Lower lobe of right lung (tissue), 2 donors: Measurements from ENCODE around the gene THSD7A. TPM values are rescaled to one million over a fixed set of nuclear protein-coding genes. Genes with fewer than 3 reads are reported as not detected.

ENCODE experiments used
- ATAC-seq, 2 donors: fragments of 200-7000 bp; cut with Tn5 transposase; one replicate each; pipeline ENCODE4 v1.9.1; 2020 to 2022; ENCODE audit warnings: mild to moderate bottlenecking in 2 of 2, moderate library complexity in 2 of 2
- DNase-seq: peaks from one replicate; pipeline ENCODE4 v3.0.0-alpha.2; 2020
- H3K27ac ChIP-seq: fragments of 200-600 bp; one replicate; pipeline ENCODE4 v1.8.0; 2022
- H3K27me3 ChIP-seq: fragments of 200-600 bp; one replicate; pipeline ENCODE4 v1.8.0; 2022; ENCODE audit warnings: low read depth
- H3K36me3 ChIP-seq: fragments of 200-600 bp; one replicate; pipeline ENCODE4 v1.8.0; 2022; ENCODE audit warnings: mild to moderate bottlenecking
- H3K4me1 ChIP-seq: fragments of 200-600 bp; one replicate; pipeline ENCODE4 v1.8.0; 2022
- H3K4me3 ChIP-seq: fragments of 200-600 bp; one replicate; pipeline ENCODE4 v1.8.0; 2022; ENCODE audit warnings: mild to moderate bottlenecking
- H3K9me3 ChIP-seq: fragments of 200-600 bp; one replicate; pipeline ENCODE4 v1.8.0; 2022
- intact Hi-C: fragments of 100-400 bp; cut with DNase I; formaldehyde crosslinking; loops from one replicate; pipeline ENCODE4 v1.11.0; 2022
- total RNA-seq: library from RNA; stranded (reverse); fragmentation: NEBNext Ultra II Directional; extraction: Animal tissue kit (Norgen Biotek cat#: 25700); gene quantifications from one replicate; pipeline ENCODE4 v1.2.1, GENCODE V29; 2021
- TF ChIP-seq, protein P1 (sequence below): fragments of 200-600 bp; IDR thresholded peaks from one replicate; pipeline ENCODE4 v1.8.0; 2022; ENCODE audit warnings: antibody characterized with exemption, mild to moderate bottlenecking
- donor health status: DM: no; HTN: yes; CAD: no; lungs with severe emphysema.

THSD7A gene
- total RNA-seq, 1 donor from 2014 or later, result 7.2 TPM

DNA sequence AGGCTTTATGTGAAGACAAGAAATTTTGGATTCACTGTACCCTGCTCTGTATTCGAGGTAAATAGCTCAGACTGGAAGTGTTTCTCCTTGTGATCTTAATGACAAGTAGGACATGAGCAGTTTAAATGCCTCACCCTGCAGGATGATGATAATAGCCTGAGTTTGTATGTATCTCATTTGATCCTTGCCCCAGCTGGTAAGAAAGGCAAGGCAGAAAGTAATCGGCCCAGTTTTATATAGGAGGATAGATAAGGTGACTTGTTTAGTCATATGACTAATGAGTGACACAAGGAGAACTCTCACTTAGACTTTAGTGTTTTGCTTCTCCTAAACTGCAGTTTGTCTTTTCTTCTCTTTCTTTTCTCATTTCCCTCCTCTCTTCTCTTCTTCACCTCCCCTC is 485.7 kb downstream of the THSD7A start:
- DNase-seq (no peak), ATAC-seq (no peak)
- Histone ChIP-seq H3K36me3 (no peaks in the 10 kb centered on the region), H3K9me3 (no peaks in the 10 kb centered on the region), H3K4me1 (peaks cover 3% of the 10 kb centered on the region), H3K4me3 (no peak overlapping the region), H3K27me3 (no peaks in the 10 kb centered on the region), H3K27ac (no peak overlapping the region)
- TF ChIP-seq, protein P1, sequence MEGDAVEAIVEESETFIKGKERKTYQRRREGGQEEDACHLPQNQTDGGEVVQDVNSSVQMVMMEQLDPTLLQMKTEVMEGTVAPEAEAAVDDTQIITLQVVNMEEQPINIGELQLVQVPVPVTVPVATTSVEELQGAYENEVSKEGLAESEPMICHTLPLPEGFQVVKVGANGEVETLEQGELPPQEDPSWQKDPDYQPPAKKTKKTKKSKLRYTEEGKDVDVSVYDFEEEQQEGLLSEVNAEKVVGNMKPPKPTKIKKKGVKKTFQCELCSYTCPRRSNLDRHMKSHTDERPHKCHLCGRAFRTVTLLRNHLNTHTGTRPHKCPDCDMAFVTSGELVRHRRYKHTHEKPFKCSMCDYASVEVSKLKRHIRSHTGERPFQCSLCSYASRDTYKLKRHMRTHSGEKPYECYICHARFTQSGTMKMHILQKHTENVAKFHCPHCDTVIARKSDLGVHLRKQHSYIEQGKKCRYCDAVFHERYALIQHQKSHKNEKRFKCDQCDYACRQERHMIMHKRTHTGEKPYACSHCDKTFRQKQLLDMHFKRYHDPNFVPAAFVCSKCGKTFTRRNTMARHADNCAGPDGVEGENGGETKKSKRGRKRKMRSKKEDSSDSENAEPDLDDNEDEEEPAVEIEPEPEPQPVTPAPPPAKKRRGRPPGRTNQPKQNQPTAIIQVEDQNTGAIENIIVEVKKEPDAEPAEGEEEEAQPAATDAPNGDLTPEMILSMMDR, result no peak
- intact Hi-C loops, result no loop called here

DNA sequence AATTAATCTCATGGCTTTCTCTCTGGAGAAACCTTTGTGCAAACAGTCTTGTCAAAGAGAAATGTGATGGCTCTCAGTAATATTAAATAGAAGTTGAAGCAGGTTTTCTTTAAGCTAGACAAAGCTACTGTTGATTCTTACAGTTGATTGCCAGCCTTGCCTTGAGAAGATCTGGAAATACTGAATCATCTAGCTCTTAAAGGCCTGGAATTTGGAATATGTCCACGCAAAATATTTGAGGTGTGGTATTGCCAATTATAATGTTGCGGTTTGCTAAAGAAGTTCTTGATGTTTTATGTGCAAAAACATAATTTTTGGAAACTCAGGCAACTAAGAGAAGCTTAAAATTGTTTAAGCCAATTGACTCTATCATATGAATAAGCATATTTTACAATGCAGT is 486.4 kb downstream of the THSD7A start:
- Histone ChIP-seq H3K9me3 (no peaks in the 10 kb centered on the region), H3K4me3 (no peak overlapping the region), H3K36me3 (no peaks in the 10 kb centered on the region), H3K27me3 (no peaks in the 10 kb centered on the region), H3K27ac (no peak overlapping the region), H3K4me1 (peaks cover 3% of the 10 kb centered on the region)
- TF ChIP-seq, protein P1, result no peak
- DNase-seq (no peak), ATAC-seq (no peak)
- intact Hi-C loops, result no loop called here

DNA sequence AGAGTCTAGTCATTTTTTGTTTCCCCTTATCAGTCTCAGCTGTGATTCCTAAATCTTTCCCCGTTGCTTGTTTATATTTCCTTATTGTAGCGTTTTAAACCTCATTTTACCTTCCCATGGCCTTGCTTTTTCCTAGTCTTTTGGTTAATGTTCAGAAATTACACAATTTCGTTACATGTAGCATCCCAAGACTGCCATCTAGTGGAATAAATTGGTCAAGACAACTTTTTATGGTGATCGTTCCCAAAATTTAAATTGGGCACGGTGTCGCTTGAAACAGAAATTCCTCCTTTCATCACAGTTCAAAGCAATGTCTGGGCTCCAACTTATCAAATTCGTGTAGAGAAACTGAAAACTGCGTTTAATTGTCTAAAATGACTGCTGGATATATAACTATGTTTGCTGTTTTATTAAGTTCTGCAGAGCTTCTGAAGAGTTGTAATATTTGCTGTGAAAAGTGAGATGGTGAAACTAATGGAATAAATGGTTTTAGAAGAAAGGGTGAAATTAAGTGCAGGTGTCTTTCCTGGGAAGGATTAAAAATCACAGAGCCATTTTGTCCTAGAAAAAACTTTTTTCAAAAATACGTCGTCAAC is 488.1 kb downstream of the THSD7A start:
- no peak overlapping the region for H3K27ac ChIP-seq
- no peak for DNase-seq
- H3K36me3 ChIP-seq, result no peaks in the 10 kb centered on the region
- intact Hi-C loops, result no loop called here
- no peaks in the 10 kb centered on the region for H3K9me3 ChIP-seq
- H3K4me3 ChIP-seq, result no peak overlapping the region
- TF ChIP-seq, protein P1, result peak; percentile 68
- peak in 1 of 2 donors; percentile 62 for ATAC-seq
- peaks cover 3% of the 10 kb centered on the region for H3K4me1 ChIP-seq
- no peaks in the 10 kb centered on the region for H3K27me3 ChIP-seq

DNA sequence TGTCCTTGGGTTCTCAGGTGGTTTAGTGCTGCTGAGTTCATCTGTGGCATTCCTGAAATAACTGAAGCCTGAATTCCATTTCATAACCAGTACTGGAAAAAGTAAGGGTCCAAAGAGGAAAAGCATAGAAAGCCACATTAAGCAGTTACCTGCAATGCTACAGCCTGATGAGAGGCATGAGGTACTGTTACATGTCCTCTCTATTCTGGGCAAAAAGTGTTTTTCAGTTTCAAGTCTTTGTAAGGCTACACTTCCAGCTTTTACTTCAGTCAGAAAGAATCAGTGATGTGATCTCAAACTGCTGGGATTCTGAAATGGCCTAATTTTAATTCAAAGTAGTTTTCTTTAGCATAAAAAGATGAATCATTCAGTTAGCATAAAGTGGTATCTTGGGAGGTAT is 488.9 kb downstream of the THSD7A start:
- ATAC-seq, result no peak
- TF ChIP-seq, protein P1, result no peak
- H3K9me3 ChIP-seq, result no peaks in the 10 kb centered on the region
- H3K4me3 ChIP-seq, result no peak overlapping the region
- H3K4me1 ChIP-seq, result peaks cover 3% of the 10 kb centered on the region
- no peaks in the 10 kb centered on the region for H3K36me3 ChIP-seq
- no peak for DNase-seq
- H3K27me3 ChIP-seq, result no peaks in the 10 kb centered on the region
- intact Hi-C loops, result no loop called here
- H3K27ac ChIP-seq, result no peak overlapping the region

DNA sequence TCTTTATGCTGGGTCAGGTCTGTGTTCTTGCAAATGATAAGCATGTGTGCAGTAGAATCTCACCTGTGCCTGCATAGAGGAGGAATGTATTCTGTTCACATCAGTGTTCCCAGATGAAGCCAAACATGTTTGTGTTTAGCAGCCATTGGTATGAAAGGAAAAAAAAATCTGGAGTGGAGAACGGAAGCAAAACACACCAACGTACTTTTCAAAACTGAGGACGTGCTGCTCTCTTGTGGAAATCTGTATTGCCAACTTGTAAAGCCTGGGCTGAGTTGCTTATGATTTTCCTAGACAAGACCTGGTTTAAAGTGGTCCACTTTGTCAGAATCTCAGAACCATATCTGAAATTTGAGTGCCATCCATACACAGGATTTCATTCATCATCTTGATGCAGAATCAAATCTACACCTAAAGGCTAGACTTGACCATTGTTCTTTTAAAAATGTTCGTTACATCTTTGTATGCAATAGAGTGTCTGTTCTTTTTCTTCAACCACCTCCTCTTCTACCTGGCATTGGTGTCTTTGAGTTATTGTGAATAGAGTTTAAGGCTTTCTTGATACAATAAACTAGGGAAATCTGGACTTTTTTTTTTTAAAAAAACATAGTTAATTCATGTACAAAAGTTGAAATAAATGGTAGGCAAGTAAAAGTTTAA is 490.6 kb downstream of the THSD7A start:
- no peak overlapping the region for H3K27ac ChIP-seq

More for the DNA sequence above, 490.6 kb downstream of the THSD7A start:
- DNase-seq, result no peak
- ATAC-seq, result peak in 1 of 2 donors; percentile 61
- Histone ChIP-seq H3K4me1 (peaks cover 3% of the 10 kb centered on the region), H3K9me3 (no peaks in the 10 kb centered on the region), H3K27me3 (no peaks in the 10 kb centered on the region), H3K4me3 (no peak overlapping the region), H3K36me3 (no peaks in the 10 kb centered on the region)
- intact Hi-C loops, result no loop called here
- TF ChIP-seq, protein P1, result no peak
